Mammary epithelial cell (primary cell): ENCODE results near the gene NSUN5.

Source experiments
- EZH2 ChIP-seq: IDR thresholded peaks from 2 replicates; pipeline ENCODE4 v1.6.1; 2012; ENCODE audit warnings: low read length, inconsistent platforms, borderline replicate concordance
- TF ChIP-seq, protein P1 (sequence below), 2 donors: IDR thresholded peaks in 1 of 2; conservative IDR thresholded peaks in 1 of 2; 2 replicates each; pipeline ENCODE4 v1.5.1; 2011 to 2012; ENCODE audit warnings: inconsistent platforms in 2 of 2, low read length in 2 of 2, mild to moderate bottlenecking in 2 of 2, control low read depth in 1 of 2, low read depth in 1 of 2; ENCODE audit not compliant: insufficient read depth in 1 of 2; ENCODE audit errors: extremely low read depth in 1 of 2

DNA sequence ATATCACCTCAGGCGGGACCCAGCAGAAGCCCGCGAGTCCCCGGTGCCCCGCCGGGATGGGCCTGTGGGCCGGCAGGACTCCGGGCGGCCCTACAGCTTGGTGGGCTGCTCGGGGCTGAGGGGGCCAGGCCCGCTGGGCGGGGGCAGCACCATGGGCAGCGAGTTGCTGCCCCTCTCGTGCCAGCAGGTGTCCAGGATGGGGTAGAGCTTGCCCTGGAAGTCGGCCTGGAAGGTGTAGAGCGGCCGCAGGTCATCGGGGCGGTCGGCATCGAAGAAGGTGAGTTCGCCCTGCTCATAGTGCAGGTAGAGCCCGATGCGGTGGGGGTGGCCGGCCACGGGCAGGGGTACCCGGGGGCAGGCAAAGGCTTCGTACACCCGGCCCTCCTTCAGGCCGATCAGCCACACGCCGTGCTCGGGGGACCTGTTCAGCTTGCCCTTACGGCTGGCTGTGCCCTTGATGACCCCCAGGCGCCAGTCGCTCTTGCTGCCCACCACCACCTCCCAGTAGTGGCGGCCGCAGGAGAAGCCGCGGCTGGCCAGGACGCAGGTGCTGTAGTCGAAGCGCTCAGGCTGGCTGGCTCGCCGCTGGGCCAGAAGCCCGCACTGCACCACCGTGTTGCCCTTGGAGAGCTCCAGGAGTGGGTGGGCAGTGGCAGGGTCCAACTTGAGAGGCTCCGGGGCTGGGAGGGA is 4.3 kb upstream of the NSUN5 start:
- TF ChIP-seq, protein P1, sequence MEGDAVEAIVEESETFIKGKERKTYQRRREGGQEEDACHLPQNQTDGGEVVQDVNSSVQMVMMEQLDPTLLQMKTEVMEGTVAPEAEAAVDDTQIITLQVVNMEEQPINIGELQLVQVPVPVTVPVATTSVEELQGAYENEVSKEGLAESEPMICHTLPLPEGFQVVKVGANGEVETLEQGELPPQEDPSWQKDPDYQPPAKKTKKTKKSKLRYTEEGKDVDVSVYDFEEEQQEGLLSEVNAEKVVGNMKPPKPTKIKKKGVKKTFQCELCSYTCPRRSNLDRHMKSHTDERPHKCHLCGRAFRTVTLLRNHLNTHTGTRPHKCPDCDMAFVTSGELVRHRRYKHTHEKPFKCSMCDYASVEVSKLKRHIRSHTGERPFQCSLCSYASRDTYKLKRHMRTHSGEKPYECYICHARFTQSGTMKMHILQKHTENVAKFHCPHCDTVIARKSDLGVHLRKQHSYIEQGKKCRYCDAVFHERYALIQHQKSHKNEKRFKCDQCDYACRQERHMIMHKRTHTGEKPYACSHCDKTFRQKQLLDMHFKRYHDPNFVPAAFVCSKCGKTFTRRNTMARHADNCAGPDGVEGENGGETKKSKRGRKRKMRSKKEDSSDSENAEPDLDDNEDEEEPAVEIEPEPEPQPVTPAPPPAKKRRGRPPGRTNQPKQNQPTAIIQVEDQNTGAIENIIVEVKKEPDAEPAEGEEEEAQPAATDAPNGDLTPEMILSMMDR (conservative IDR thresholded peaks at IDR 0.05 in 1 of 2, IDR thresholded peaks at IDR 0.05 in 1 of 2; ENCODE audit: extremely low read depth in 1 of 2, insufficient read depth in 1 of 2, low read depth in 1 of 2, low read length in 2 of 2) = no peak
- TF ChIP-seq EZH2 = no peak
